GM12874 (cell line): ENCODE measurements around the gene USF2.

Source experiments
- TF ChIP-seq, protein P1 (sequence below): IDR thresholded peaks from 2 replicates; pipeline ENCODE4 v1.5.1; 2011; ENCODE audit warnings: low read depth, mild to moderate bottlenecking, control low read depth, low read length, moderate library complexity; ENCODE audit not compliant: insufficient read depth

USF2 gene

DNA sequence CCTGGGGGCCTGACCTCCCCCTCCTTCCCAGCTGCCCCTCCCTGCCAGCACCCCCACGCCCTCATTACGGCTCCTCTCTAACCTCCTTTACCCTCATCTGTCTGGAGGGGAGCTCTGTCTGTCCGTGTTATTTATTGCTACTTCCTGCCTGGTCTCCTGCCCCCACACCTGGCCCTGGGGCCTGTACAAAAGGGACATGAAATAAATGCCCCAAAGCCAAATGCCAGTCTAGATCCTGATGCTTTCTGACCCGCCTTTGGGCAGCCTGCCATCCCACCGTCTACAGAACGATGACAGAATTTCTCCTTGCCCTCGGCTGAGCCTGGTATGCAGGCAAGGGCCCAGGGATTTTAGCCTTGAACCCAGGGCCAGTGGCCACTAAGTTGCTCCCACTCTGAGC is 44.8 kb downstream of the USF2 start:
- TF ChIP-seq, protein P1, sequence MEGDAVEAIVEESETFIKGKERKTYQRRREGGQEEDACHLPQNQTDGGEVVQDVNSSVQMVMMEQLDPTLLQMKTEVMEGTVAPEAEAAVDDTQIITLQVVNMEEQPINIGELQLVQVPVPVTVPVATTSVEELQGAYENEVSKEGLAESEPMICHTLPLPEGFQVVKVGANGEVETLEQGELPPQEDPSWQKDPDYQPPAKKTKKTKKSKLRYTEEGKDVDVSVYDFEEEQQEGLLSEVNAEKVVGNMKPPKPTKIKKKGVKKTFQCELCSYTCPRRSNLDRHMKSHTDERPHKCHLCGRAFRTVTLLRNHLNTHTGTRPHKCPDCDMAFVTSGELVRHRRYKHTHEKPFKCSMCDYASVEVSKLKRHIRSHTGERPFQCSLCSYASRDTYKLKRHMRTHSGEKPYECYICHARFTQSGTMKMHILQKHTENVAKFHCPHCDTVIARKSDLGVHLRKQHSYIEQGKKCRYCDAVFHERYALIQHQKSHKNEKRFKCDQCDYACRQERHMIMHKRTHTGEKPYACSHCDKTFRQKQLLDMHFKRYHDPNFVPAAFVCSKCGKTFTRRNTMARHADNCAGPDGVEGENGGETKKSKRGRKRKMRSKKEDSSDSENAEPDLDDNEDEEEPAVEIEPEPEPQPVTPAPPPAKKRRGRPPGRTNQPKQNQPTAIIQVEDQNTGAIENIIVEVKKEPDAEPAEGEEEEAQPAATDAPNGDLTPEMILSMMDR = no peak

DNA sequence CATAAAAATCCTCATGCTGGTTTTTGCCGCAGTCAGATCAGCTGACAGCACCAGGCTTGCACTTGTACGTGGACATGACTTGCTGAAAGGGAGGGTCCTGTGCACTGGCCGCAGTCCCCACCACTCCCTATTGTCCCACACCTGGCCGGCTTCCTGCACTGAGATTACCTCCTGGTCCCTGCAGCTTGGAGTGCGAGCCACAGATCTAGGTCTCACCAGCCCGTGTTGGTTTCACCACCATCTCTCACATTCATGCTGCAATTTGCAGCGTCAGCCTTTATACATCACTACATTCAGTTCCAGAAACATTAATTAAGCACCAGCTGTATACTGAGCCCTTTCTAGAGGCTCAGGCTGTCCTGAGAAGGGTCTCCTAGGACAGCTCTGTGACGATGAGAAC is 45.3 kb downstream of the USF2 start:
- TF ChIP-seq, protein P1 = no peak

DNA sequence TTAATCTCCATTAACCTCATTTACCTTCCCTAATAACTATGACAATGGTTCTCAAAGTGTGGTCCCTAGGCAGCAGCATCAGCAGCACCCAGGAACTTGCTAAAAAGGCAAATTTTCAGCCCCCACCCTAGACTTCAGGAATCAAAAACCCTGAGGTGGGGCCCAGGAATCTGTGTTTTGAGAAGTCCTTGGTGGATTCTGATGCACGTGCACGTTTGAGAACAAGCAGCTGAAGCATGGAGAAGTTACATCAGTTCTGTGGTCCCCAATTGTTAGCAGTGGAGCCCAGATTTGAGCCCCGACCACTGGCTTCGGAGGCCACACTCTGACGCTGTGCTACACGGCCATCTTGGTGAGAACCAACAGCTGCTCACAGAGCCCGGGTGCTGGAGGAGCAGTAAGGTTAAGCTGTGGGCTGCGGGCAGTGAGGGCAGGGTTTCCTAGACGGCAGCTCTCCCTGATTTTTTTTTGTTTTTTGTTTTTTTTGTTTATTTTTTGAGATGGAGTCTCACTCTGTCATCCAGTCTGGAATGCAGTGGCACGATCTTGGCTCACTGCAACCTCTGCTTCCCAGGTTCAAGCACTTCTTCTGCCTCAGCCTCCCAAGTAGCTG is 46.2 kb downstream of the USF2 start:
- TF ChIP-seq, protein P1 = no peak

DNA sequence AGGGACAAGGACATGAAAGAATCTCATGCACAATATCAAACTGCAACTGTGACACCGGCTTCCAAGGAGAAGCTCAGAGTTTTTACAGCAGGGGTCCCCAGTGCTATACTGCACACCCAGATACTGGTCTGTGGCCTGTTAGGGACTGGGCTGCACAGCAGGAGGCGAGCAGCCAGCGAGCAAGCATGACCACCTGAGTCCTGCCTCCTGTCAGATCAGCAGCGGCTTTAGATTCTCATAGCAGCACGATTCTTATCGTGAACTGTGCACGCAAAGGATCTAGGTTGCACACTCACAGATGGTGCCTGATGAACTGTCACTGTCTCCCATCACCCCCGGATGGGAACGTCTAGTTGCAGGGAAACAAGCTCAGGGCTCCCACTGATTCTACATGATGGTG is 47.1 kb downstream of the USF2 start:
- TF ChIP-seq, protein P1 = peak; percentile 21; the same call in 1 of the 2 replicates

DNA sequence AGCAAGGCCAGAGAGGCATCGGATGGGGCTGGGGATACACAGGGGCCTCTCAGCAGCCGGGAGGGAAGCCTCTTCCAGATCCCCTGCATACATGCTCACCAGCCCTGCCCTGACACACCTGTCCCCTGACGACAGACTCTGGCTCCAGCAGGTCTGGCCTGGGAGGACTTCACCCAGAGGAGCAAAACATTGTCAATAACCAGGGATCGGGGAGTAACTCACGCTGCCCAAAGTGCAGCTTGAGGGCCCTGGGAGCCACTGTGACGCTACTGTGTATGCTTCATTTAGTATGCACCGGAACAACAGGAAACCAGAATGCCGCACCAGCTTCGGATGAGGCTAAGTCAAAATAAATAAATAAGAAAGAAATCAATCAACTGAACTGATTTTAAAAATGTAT is 47.8 kb downstream of the USF2 start:
- TF ChIP-seq, protein P1 = no peak

DNA sequence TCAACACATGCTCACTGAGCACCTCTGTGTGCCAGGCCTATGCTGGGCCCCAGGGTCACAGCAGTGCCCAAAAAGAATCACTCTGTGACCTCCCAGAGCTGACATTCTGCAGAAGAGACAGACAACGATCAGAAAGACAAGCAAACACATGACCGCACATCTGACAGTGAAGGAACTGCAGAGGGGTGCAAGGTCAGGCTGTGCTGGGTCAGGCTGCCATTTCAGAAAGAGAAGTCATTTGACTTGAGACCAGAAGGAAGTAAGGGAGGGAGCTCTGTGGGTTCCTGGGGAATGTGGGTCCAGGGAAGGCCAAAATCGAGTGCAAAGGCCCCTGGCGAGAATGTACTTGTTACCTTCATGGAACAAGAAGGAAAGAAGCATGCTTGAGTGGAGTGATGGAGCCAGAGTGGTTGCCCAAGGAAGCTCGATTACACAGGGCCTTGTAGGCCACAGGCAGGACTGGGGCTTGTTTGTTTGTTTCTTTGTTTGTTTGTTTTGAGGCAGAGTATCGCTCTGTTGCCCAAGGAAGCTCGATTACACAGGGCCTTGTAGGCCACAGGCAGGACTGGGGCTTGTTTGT is 48.8 kb downstream of the USF2 start:
- TF ChIP-seq, protein P1 = no peak

DNA sequence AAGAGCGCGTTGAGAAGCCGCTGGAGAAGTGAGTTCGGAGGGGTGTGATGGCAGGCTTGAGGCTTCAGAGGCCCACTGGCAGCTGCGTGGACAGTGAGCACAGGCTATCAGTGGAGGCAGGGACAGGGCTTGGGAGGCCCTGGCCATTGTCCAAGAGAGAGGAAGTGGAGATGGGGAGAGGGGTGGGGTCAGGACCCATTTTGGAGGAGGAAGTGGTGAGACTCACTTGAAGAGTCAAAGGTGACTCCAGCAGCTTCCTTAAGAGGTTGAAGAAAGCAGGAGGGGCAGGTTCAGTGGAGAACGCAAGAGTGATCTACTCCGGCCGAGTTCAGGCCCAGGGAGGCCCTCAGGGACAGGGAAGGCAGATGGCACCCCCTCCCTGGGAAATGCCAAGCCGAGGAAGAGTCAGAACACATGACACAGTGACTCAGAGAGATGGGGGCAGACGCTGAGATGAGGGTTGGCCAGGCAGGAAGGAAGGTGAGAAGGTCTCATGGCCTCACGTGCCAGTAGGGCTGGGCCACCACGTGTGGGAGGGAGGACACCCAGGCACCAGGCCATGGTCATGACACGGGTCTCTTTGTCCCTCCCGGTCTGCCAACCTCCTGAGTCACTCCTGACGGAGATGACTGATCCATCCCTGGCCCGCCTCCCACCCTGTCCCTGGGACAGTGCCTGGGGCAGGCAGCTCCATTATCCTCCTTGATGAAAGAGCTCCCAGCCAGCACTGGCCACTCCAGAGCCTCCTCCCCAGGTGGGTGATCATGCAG is 50.1 kb downstream of the USF2 start:
- TF ChIP-seq, protein P1 = no peak
